Loucy (cell line): ENCODE measurements around the gene ZNF808.
A peak's percentile ranks its signal among the peaks of the same experiment; 100 is the strongest.
"Not testable (repeated sequence)": the region's sequence is repeated elsewhere in the genome, so short reads cannot be mapped to it uniquely, and the experiment has no call there.

ENCODE experiments used
- H2AFZ ChIP-seq: fragments of 200-600 bp; sonication (generic); 2 replicates; pipeline ENCODE4 v1.6.0; 2016; ENCODE audit warnings: antibody characterized with exemption, mild to moderate bottlenecking, low read length, moderate library complexity
- H3F3A ChIP-seq: fragments of 200-600 bp; 2 replicates; pipeline ENCODE4 v1.6.0; 2016; ENCODE audit warnings: antibody characterized with exemption, low read depth, mild to moderate bottlenecking
- H3K27me3 ChIP-seq: fragments of 200-600 bp; sonication (generic); 2 replicates; pipeline ENCODE4 v1.6.1; 2014; ENCODE audit warnings: low read length, mild to moderate bottlenecking; ENCODE audit not compliant: insufficient read depth, poor library complexity, severe bottlenecking
- H3K36me3 ChIP-seq: fragments of 200-600 bp; sonication (generic); 2 replicates; pipeline ENCODE4 v1.6.1; 2016; ENCODE audit warnings: low read length; ENCODE audit not compliant: insufficient read depth
- H3K4me1 ChIP-seq: fragments of 200-600 bp; sonication (generic); 2 replicates; pipeline ENCODE4 v1.5.1; 2014; ENCODE audit warnings: low read length, mild to moderate bottlenecking; ENCODE audit not compliant: insufficient read depth, poor library complexity, severe bottlenecking
- H3K4me2 ChIP-seq: fragments of 200-600 bp; sonication (generic); 2 replicates; pipeline ENCODE4 v1.6.0; 2014; ENCODE audit warnings: antibody characterized with exemption, low read length, low read depth, mild to moderate bottlenecking; ENCODE audit not compliant: poor library complexity, severe bottlenecking
- H3K4me3 ChIP-seq: fragments of 200-600 bp; sonication (generic); 2 replicates; pipeline ENCODE4 v1.5.1; 2014; ENCODE audit warnings: low read length, mild to moderate bottlenecking, mixed read lengths; ENCODE audit not compliant: poor library complexity, severe bottlenecking
- H3K79me2 ChIP-seq: fragments of 200-600 bp; sonication (generic); 2 replicates; pipeline ENCODE4 v1.6.1; 2014; ENCODE audit warnings: low read length; ENCODE audit not compliant: insufficient read depth
- H3K9ac ChIP-seq: fragments of 200-600 bp; sonication (generic); 2 replicates; pipeline ENCODE4 v1.6.0; 2014; ENCODE audit warnings: mild to moderate bottlenecking, low read depth, low read length, moderate library complexity; ENCODE audit not compliant: poor library complexity, severe bottlenecking
- H3K9me2 ChIP-seq: fragments of 200-600 bp; sonication (generic); replicated peaks from 2 replicates; pipeline ENCODE4 v1.6.1; 2016; ENCODE audit warnings: low read depth, low read length, mixed read lengths
- H3K9me3 ChIP-seq: fragments of 200-600 bp; sonication (generic); 2 replicates; pipeline ENCODE4 v1.6.1; 2014; ENCODE audit warnings: mild to moderate bottlenecking, antibody characterized with exemption, low read length, low read depth; ENCODE audit not compliant: insufficient read depth
- H4K20me1 ChIP-seq: fragments of 200-600 bp; sonication (generic); 2 replicates; pipeline ENCODE4 v1.6.0; 2014; ENCODE audit warnings: antibody characterized with exemption, low read length, mild to moderate bottlenecking; ENCODE audit not compliant: insufficient read depth, poor library complexity, severe bottlenecking
- EZH2phosphoT487 ChIP-seq: fragments of 200-600 bp; IDR thresholded peaks from 2 replicates; pipeline ENCODE4 v1.6.1; 2018; ENCODE audit warnings: antibody characterized with exemption, mild to moderate bottlenecking, moderate library complexity, borderline replicate concordance
- TF ChIP-seq, protein P1 (sequence below): fragments of 200-600 bp; sonication (generic); conservative IDR thresholded peaks from 2 replicates; pipeline ENCODE4 v1.5.1; 2014; ENCODE audit warnings: mild to moderate bottlenecking, antibody characterized with exemption, low read length

ZNF808 gene

DNA sequence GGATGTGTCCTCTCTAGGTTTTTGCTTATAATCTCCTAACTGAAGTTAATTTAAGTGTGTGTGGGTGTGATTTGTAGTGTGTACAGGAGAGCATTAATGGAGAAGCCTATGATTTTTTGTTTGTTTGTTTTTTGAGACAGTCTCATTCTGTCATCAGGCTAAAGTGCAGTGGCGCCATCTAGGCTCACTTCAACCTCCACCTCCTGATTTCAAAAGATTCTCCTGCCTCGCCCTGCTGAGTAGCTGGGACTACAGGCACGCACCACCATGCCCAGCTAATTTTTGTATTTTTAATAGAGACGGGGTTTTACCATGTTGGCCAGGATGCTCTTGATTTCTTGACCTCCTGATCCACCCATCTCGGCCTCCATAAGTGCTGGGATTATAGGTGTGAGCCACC is 63.3 kb downstream of the ZNF808 start:
- H3K36me3 ChIP-seq: peaks cover 9% of the 10 kb centered on the region; the same call in 1 of the 2 replicates
- no peak overlapping the region for H3K9ac ChIP-seq

DNA sequence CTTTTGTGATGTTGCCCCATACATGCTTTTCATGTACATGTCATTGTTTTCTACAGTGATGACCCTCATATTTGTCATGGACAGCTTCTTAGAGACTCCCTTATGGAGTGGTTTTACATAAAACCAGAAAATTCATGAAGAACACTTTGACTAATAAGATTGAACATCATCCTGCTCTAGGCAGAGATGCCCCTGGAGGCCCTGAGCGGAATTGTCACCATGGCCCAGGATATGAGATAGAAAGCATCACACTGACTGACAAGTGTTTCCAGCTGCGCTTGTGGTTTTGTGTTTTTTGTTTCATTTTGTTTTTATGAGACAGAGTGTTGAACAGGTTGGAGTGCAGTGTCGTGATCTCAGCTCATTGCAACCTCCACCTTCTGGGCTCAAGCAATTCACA is 64.8 kb downstream of the ZNF808 start:
- Histone ChIP-seq H4K20me1 (no peaks in the 10 kb centered on the region), H3K9me3 (no peaks in the 10 kb centered on the region), H3K9me2 (no peaks in the 10 kb centered on the region), H3K27me3 (no peaks in the 10 kb centered on the region), H3K36me3 (peaks cover 20% of the 10 kb centered on the region; the same call in 1 of the 2 replicates), H3K79me2 (no peaks in the 10 kb centered on the region), H3F3A (no peaks in the 10 kb centered on the region), H3K4me1 (no peaks in the 10 kb centered on the region), H2AFZ (no peak overlapping the region), H3K4me2 (no peak overlapping the region), H3K9ac (no peak overlapping the region), H3K4me3 (no peak overlapping the region)
- TF ChIP-seq, protein P1, sequence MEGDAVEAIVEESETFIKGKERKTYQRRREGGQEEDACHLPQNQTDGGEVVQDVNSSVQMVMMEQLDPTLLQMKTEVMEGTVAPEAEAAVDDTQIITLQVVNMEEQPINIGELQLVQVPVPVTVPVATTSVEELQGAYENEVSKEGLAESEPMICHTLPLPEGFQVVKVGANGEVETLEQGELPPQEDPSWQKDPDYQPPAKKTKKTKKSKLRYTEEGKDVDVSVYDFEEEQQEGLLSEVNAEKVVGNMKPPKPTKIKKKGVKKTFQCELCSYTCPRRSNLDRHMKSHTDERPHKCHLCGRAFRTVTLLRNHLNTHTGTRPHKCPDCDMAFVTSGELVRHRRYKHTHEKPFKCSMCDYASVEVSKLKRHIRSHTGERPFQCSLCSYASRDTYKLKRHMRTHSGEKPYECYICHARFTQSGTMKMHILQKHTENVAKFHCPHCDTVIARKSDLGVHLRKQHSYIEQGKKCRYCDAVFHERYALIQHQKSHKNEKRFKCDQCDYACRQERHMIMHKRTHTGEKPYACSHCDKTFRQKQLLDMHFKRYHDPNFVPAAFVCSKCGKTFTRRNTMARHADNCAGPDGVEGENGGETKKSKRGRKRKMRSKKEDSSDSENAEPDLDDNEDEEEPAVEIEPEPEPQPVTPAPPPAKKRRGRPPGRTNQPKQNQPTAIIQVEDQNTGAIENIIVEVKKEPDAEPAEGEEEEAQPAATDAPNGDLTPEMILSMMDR: peak; percentile 43
- TF ChIP-seq EZH2phosphoT487: no peak

More for the DNA sequence above, 63.3 kb downstream of the ZNF808 start:
- TF ChIP-seq, protein P1: peak; percentile 67
- no peak for TF ChIP-seq EZH2phosphoT487
- no peaks in the 10 kb centered on the region for H3K9me3 ChIP-seq
- H3K4me2 ChIP-seq: no peak overlapping the region
- no peaks in the 10 kb centered on the region for H3F3A ChIP-seq
- no peak overlapping the region for H2AFZ ChIP-seq
- H3K9me2 ChIP-seq: no peaks in the 10 kb centered on the region
- no peaks in the 10 kb centered on the region for H3K27me3 ChIP-seq
- H4K20me1 ChIP-seq: no peaks in the 10 kb centered on the region
- H3K79me2 ChIP-seq: no peaks in the 10 kb centered on the region
- no peak overlapping the region for H3K4me3 ChIP-seq
- H3K4me1 ChIP-seq: no peaks in the 10 kb centered on the region

DNA sequence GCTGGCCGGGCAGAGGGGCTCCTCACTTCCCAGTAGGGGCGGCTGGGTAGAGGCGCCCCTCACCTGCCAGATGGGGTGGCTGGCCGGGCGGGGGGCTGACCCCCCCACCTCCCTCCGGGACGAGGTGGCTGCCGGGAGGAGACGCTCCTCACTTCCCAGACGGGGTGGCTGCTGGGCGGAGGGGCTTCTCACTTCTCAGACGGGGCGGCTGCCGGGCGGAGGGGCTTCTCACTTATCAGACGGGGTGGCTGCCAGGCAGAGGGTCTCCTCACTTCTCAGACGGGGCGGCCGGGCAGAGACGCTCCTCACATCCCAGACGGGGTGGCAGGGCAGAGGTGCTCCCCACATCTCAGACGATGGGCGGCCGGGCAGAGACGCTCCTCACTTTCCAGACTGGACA is 66.0 kb downstream of the ZNF808 start:
- not testable (repeated sequence) for H4K20me1 ChIP-seq, H3K27me3 ChIP-seq, H3K9me2 ChIP-seq, H3K4me1 ChIP-seq, H3K4me2 ChIP-seq, H3F3A ChIP-seq, H3K4me3 ChIP-seq, H3K9ac ChIP-seq, H3K79me2 ChIP-seq, H3K9me3 ChIP-seq, H2AFZ ChIP-seq
- H3K36me3 ChIP-seq: peaks cover 20% of the 10 kb centered on the region; the same call in 1 of the 2 replicates

DNA sequence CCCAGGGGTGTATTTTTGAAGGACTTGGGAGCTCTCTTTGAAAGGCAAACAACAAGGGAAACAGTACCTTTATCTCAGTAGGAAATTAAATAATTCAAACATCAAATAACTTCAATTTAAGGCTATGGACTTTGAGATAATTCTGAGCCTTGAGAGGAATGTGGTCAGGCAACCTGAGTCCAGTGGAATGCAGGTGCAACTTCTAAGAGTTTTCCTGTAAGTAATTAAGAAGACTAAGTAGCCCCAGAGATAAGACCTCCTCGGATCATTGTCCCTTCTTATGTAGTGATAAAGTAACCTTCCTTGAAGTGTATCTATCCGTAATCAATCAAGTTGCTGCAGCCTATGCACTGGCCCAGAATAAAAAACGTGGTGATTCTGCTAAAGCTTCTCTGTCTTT is 71.8 kb downstream of the ZNF808 start:
- Histone ChIP-seq H3K4me1 (peaks cover 13% of the 10 kb centered on the region), H3K9me2 (no peaks in the 10 kb centered on the region)
- no peak for TF ChIP-seq EZH2phosphoT487
- TF ChIP-seq, protein P1: no peak

More for the DNA sequence above, 71.8 kb downstream of the ZNF808 start:
- no peak overlapping the region for H3K4me2 ChIP-seq
- H4K20me1 ChIP-seq: peaks cover 6% of the 10 kb centered on the region
- H3K27me3 ChIP-seq: no peaks in the 10 kb centered on the region
- no peaks in the 10 kb centered on the region for H3F3A ChIP-seq
- H3K9me3 ChIP-seq: no peaks in the 10 kb centered on the region
- no peak overlapping the region for H3K4me3 ChIP-seq
- H2AFZ ChIP-seq: no peak overlapping the region
- peaks cover 19% of the 10 kb centered on the region for H3K79me2 ChIP-seq
- H3K36me3 ChIP-seq: peaks cover 13% of the 10 kb centered on the region; the same call in 1 of the 2 replicates
- no peak overlapping the region for H3K9ac ChIP-seq
